HFFc6 (cell line): ENCODE results near the gene ACTN3. TPM values are rescaled to one million over a fixed set of nuclear protein-coding genes. Genes with fewer than 3 reads are reported as not detected.

ENCODE experiments used
- DNase-seq: peaks from one replicate; pipeline ENCODE4 v3.0.0-alpha.2; 2018
- H3K27ac Mint-ChIP-seq: 2 replicates; pipeline ENCODE4 v1.8.0; 2020; ENCODE audit warnings: mild to moderate bottlenecking, mixed read lengths
- H3K27me3 Mint-ChIP-seq: 2 replicates; pipeline ENCODE4 v1.8.0; 2021; ENCODE audit warnings: mild to moderate bottlenecking, moderate library complexity, mixed read lengths; ENCODE audit not compliant: insufficient read depth
- H3K36me3 Mint-ChIP-seq: 2 replicates; pipeline ENCODE4 v1.8.0; 2021; ENCODE audit warnings: low read depth, mixed read lengths
- H3K4me1 Mint-ChIP-seq: 2 replicates; pipeline ENCODE4 v1.8.0; 2020; ENCODE audit warnings: low read depth, mixed read lengths
- H3K4me3 Mint-ChIP-seq: 2 replicates; pipeline ENCODE4 v1.8.0; 2020; ENCODE audit warnings: mild to moderate bottlenecking, moderate library complexity, mixed read lengths
- H3K9me3 Mint-ChIP-seq: 2 replicates; pipeline ENCODE4 v1.8.0; 2020; ENCODE audit warnings: mild to moderate bottlenecking, mixed read lengths
- total RNA-seq, 6 experiments: library from RNA; stranded (reverse); fragmentation: NEBNext Ultra II Directional; extraction: Animal tissue kit (Norgen Biotek cat#: 25700); gene quantifications; 2 replicates in 1 of 6; 3 replicates in 5 of 6; pipeline ENCODE4 v1.2.3, GENCODE V29; 2021
- TF ChIP-seq, protein P1 (sequence below): fragments of 200-600 bp; sonication (generic); IDR thresholded peaks from 2 replicates; pipeline ENCODE4 v1.5.0; 2021; ENCODE audit warnings: antibody characterized with exemption, mild to moderate bottlenecking

ACTN3 gene
- total RNA-seq, 6 experiments from 2014 or later = 0.07 to 0.24 (median 0.10) TPM; not detected in 2

- Mint-ChIP-seq H3K36me3 (peaks cover 4% of the 10 kb centered on the region; the same call in 1 of the 2 replicates), H3K9me3 (no peaks in the 10 kb centered on the region), H3K4me3 (no peak overlapping the region), H3K4me1 (peaks cover 14% of the 10 kb centered on the region), H3K27ac (no peak overlapping the region), H3K27me3 (peaks cover 3% of the 10 kb centered on the region; the same call in 1 of the 2 replicates)
- DNase-seq = no peak
- TF ChIP-seq, protein P1, sequence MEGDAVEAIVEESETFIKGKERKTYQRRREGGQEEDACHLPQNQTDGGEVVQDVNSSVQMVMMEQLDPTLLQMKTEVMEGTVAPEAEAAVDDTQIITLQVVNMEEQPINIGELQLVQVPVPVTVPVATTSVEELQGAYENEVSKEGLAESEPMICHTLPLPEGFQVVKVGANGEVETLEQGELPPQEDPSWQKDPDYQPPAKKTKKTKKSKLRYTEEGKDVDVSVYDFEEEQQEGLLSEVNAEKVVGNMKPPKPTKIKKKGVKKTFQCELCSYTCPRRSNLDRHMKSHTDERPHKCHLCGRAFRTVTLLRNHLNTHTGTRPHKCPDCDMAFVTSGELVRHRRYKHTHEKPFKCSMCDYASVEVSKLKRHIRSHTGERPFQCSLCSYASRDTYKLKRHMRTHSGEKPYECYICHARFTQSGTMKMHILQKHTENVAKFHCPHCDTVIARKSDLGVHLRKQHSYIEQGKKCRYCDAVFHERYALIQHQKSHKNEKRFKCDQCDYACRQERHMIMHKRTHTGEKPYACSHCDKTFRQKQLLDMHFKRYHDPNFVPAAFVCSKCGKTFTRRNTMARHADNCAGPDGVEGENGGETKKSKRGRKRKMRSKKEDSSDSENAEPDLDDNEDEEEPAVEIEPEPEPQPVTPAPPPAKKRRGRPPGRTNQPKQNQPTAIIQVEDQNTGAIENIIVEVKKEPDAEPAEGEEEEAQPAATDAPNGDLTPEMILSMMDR = no peak
Observed at GRCh38 chr11:66595245-66595904, 48.7 kb downstream of the ACTN3 start.

GRCh38 chr11:66598993-66599392 lies 52.3 kb downstream of the ACTN3 start:
- H3K36me3 Mint-ChIP-seq = 0 out of 2 replicates have a peak, but pooled peaks cover 4% of the 10 kb centered on the region
- H3K4me1 Mint-ChIP-seq = peaks cover 8% of the 10 kb centered on the region
- TF ChIP-seq, protein P1 = no peak
- H3K4me3 Mint-ChIP-seq = no peak overlapping the region
- H3K27me3 Mint-ChIP-seq = no peaks in the 10 kb centered on the region
- no peaks in the 10 kb centered on the region for H3K9me3 Mint-ChIP-seq
- no peak overlapping the region for H3K27ac Mint-ChIP-seq
- no peak for DNase-seq

- no peak for DNase-seq
- H3K9me3 Mint-ChIP-seq = no peaks in the 10 kb centered on the region
- no peak overlapping the region for H3K4me3 Mint-ChIP-seq
- H3K4me1 Mint-ChIP-seq = peaks cover 8% of the 10 kb centered on the region
- no peak overlapping the region for H3K27ac Mint-ChIP-seq
- 0 out of 2 replicates have a peak, but pooled peaks cover 4% of the 10 kb centered on the region for H3K36me3 Mint-ChIP-seq
- no peaks in the 10 kb centered on the region for H3K27me3 Mint-ChIP-seq
- TF ChIP-seq, protein P1 = no peak
Observed at GRCh38 chr11:66600219-66600618, 53.5 kb downstream of the ACTN3 start.

GRCh38 chr11:66600631-66601233 lies 54.0 kb downstream of the ACTN3 start:
- no peak overlapping the region for H3K4me3 Mint-ChIP-seq
- TF ChIP-seq, protein P1 = no peak
- DNase-seq = no peak
- no peaks in the 10 kb centered on the region for H3K27me3 Mint-ChIP-seq
- peaks cover 8% of the 10 kb centered on the region for H3K4me1 Mint-ChIP-seq
- 0 out of 2 replicates have a peak, but pooled peaks cover 4% of the 10 kb centered on the region for H3K36me3 Mint-ChIP-seq
- no peak overlapping the region for H3K27ac Mint-ChIP-seq
- H3K9me3 Mint-ChIP-seq = no peaks in the 10 kb centered on the region

DNA sequence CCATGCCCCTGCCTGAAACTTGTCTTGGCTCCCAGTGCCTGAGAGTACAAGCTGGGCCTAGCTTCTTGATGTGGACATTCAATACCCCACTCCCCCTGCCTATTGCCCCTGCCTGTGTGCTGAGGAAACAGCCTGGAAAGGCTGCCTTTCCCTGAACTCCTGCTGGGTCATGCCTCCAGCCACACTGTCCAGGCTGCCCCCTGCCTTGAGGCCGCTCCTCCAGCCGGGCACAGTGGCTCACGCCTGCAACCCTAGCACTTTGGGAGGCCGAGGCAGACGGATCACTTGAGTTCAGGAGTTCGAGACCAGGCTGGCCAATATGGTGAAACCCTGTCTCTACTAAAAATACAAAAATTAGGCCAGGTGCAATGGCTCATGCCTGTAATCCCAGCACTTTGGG lies 56.4 kb downstream of the ACTN3 start:
- Mint-ChIP-seq H3K27me3 (no peaks in the 10 kb centered on the region), H3K9me3 (no peaks in the 10 kb centered on the region), H3K36me3 (0 out of 2 replicates have a peak, but pooled peaks cover 4% of the 10 kb centered on the region), H3K4me1 (peaks cover 19% of the 10 kb centered on the region), H3K4me3 (no peak overlapping the region), H3K27ac (no peak overlapping the region)
- TF ChIP-seq, protein P1 = no peak
- DNase-seq = no peak
